AML-193 (cell line): ENCODE results near the gene IL4.

Source experiments
- DNase-seq, 2 experiments: peaks; one replicate each; lab custom pipeline; 2025; lab: John Stamatoyannopoulos, UW

Gene IL4

DNA sequence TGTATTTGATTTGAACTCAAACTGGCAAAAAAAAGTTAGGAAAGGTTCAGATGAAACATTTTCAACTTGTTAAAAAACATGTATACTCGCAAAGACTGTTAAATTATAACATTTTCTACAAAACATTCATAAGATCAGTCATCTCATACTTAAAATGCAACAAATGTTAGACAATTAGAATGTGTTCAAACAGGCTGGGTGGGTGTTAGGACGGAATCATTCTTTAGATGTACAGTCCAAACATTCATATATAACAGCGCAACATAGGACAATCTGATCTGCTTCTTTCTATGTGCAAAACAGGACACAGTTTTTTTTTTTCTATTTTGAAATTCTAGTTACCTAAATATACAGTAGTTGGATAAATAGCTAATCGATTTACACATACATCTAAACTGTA, 22.2 kb downstream of the IL4 start:
- no peak for DNase-seq

DNA sequence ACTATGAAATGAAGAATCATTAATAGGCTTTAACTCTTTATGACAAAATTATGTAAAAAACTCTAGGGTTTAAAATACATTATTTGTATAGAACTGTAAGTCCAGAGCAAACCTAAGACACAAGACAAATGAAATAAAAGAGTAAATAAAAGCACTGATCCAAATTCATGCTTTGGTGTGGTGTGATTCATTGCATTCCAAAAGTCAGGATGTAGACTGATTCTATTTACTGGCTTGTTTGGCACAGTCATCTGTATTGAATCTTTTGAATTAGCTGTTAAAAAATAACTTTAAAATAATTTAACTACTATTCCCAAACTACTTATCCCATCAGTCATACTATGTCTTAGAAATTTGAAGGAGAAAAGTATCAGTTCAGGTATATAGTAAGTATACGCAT, 31.1 kb downstream of the IL4 start:
- no peak for DNase-seq

DNA sequence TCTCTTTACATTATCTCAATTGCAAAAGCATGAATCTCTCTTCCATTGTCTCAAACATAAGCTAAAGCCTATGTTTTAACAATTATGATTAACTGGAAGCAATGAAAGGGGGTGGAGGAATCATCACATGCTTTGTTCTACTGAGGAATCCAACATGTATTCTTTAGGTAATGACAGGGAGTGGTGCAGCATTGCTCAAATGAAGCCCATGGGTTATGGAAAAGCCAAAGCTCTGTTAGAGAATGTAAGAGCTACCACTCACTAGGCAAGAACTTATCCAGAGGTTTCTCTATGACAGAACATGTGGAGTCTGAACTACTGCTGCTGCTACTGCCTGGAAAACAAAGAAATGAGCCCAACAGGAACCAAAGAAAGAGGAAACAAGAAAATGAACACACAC, 34.9 kb downstream of the IL4 start:
- no peak for DNase-seq

DNA sequence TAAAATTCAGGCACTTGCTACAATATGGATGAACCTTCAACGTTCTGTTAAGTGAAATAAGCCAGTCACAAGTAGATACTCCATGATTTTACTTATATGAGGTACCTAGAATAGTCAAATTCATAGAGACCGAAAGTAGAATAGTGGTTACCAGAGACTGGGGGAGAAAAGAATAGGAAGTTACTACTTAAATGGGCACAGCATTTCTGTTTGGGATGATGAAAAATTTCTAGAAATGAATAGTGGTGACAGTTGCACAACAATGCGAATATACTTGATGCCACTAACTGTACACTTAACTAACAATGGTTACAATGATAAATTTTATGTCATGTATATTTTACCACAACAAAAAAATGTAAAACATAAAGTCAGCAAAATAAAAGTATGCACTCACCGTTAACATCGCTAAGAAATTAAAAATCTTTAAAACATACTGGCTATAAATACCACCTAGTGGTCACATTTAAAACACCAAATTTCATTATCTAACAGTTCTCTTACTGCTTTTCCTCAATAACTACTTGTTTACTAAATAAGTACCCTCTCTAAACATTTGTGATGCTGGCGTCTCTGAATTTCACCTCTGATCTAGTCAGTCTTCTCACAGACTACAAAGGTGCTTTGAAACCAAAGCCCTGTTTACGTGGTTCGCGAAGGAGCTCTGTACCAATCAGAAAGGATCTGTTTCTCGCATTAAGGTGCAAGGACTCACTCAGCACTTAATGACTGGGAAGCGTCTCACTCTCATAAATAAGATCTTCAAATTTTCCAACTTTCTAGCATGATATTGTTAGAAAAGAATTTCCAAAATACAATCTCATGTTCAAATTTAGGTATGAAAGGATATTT, 40.9 kb downstream of the IL4 start:
- DNase-seq: peak; percentile 37 to 56

GRCh38 chr5:132718544-132719312, 44.9 kb downstream of the IL4 start:
- DNase-seq: no peak

DNA sequence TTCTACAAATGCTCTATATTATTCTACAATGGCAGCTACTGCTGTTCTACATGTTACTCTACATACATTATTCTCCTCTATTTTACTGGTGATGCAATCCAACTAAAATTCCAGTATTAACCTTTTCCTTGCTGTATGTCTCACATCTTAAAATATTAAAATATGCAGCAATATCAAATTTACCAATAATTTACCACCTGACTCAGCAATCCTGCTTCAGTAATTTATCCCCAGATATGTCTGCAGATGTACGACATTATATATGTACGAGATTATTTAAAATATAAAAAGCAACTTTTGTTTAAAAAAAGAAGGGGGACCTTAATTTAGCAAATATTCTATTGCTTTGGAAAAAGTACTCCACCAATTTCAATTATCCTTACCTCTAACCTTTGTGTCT, 52.0 kb downstream of the IL4 start:
- no peak for DNase-seq

- DNase-seq: no peak
These were observed 56.1 kb downstream of the IL4 start for GRCh38 chr5:132729896-132730295.
